Lower leg skin (tissue), 3 donors: ENCODE results near the gene ALG1.

Experiments
- CTCF ChIP-seq, 3 donors: fragments of 450-650 bp; IDR thresholded peaks; one replicate each; pipeline ENCODE4 v1.5.1; 2016; ENCODE audit warnings: antibody characterized with exemption in 3 of 3, mild to moderate bottlenecking in 3 of 3, moderate library complexity in 2 of 3
- POLR2A ChIP-seq, 2 donors: fragments of 450-650 bp; IDR thresholded peaks; one replicate each; pipeline ENCODE4 v1.6.1; 2016 to 2017; ENCODE audit warnings: antibody characterized with exemption in 2 of 2, mild to moderate bottlenecking in 1 of 2, moderate library complexity in 1 of 2

- TF ChIP-seq CTCF (IDR thresholded peaks at IDR 0.05) (no peak), POLR2A (IDR thresholded peaks at IDR 0.05) (no peak)
These were observed 31.2 kb upstream of the ALG1 start for GRCh38 chr16:5040451-5040850.
